CD4-positive, alpha-beta T cell treated with Interleukin-4 for 1 hour (primary cell): ENCODE data around the gene LAMA2.
"Not testable (repeated sequence)": the region's sequence is repeated elsewhere in the genome, so short reads cannot be mapped to it uniquely, and the experiment has no call there.

ENCODE experiments used
- DNase-seq, 2 donors: peaks; one replicate each; pipeline ENCODE4 v3.0.0-alpha.2; 2020 to 2022

Gene LAMA2

DNA sequence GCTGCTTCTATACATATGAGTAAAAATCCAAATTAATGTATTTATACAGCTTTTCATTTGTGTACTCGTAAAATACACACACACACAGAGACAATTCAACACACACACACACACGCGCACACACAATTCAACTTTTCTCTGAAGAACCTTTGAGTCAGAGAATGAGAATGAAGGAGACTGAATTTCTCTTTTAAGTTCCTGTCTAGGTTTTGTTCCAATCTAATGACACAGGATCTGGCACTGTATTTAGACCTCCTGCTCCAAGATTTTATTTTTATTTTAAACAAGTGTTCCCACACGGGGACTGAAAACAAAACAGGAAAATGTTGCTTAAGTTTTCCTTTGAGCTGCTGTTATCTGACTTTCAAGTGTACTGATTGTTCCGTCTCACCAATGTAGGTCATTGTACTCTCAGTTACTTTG, 250.8 kb downstream of the LAMA2 start:
- DNase-seq, result no peak

DNA sequence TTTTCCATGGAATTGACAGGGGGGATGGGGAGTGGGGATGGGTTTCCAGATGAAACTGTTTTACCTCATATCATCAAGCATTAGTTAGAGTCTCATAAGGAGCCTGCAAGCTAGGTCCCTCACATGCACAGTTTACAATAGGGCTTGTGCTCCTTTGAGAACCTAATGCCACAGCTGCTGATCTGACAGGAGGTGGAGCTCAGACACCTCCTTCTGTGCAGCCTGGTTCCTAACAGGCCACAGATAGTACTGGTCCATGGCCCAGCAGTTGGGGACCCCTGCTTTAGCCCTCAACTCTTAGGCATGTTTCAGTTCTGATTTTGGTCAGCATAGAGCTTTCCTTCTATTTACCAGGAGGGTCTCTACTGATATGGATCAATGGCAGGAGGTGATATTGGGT, 251.6 kb downstream of the LAMA2 start:
- DNase-seq, result no peak

DNA sequence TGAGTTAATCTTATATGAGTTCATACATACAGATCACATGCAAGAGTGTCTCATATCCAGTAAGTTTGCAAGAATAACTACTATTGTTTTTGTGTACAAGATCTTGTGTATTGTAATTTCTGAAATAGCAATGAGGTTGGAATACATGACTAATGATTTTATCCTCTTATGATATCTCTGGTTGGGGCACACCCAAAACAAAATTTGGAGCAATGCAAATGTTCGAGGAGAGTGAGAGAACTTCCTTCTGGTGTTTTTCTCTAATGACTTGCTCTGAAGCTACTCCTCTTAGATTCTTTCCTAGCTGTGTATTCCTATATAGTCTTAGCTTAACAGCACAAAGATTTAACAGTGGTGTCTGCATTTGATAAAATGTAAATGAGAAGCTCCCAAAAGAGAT, 252.5 kb downstream of the LAMA2 start:
- DNase-seq, result no peak

DNA sequence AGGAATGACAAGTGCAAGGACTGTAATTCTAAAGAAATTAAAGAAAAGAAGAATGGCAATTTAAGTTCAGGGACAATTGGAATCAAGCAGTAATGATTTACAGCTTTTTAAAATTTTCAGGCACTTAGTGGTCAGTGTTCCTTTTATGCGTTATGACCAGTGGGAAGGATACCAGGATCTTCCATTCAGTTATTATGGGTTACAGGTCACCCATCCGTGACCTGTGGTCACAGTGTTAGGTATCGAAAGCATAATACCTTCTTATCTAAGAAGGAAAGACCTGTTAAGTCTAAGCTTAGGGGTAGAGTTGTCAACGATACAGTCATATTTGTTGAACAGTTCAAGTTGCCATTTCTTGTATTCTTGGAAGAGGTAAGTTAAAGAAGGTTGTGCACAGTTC, 253.8 kb downstream of the LAMA2 start:
- DNase-seq, result no peak

DNA sequence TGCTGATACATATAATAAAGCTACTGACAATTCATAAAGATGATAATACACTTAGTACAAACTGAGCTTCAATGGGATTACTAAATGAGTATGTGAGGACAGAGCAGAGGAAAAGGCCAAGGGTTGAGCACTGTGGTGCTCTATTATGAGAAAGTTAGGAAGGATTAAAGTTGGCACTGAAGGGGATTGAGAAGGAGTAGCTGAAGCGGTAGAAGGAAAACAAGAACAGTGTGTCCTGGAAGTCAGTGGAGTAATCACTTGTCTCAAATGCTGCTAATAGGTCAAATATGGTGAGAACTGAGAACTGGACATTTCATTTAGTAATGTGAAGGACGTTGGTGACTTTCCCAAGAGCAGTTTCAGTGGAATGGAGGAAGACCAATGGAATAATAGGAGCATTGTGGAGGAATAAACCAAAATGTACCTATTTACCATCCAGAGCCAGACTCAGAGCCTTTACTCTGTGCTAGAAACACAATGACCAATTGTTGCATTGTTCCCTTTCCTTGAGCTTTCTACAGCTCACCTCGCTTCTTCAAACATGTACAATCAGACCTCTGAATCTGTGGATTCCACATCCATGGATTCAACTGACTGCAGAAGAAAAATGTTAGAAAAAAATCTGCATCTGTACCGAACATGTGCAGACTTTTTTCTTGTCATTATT, 255.9 kb downstream of the LAMA2 start:
- no peak for DNase-seq

DNA sequence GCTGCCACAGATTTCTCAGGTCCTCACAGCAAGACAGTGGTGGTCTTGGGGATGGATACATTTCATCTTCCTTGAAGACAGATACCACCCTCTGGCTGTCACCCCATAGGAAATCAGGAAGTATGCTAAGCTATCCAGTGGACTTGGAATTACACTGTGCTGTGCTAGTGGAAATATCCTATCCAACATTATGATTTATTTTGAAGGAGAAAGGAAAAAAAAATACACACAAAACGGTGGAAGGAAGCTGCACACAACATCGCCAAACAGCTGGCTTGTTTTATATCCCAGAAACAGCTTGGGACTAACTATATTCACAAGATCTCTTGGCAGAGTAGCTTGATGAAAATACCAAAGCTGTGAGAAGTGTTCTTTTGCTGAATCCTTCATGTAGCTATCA, 257.6 kb downstream of the LAMA2 start:
- no peak for DNase-seq

DNA sequence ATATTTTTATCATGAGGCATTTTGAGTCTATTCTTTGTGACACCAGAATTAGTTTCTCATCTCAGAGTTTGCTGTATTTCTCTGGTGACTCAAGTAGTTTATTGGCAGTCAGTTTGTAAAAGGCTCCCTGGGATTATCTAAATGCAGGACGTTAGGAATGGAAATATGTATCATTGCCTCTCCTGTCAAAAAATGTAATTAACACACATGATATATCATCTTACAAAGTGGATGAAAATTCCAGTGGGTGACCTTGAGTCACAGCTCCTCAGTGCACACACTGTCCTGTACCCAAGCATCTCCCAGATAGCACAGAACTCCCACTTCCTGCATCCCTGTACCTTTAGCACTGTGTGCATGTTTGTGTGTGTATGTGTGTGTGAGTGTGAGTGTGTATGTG, 258.6 kb downstream of the LAMA2 start:
- no peak for DNase-seq

DNA sequence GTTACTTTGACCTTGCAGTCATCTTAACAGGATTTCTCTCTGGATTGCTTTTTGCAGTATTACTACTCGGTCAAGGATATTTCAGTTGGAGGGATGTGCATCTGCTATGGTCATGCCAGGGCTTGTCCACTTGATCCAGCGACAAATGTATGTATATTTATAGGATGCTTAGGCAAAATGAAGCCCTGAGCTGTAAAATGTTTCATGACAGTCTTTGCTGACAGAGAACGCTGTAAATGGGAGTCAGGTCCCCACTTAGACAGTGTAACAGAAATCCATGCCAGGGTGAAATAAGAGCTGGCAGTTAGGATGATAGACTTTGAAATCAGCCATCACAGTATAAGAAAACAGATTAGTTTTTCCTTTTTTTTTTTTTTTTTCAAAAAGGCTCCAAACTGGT, 264.0 kb downstream of the LAMA2 start:
- DNase-seq, result no peak

DNA sequence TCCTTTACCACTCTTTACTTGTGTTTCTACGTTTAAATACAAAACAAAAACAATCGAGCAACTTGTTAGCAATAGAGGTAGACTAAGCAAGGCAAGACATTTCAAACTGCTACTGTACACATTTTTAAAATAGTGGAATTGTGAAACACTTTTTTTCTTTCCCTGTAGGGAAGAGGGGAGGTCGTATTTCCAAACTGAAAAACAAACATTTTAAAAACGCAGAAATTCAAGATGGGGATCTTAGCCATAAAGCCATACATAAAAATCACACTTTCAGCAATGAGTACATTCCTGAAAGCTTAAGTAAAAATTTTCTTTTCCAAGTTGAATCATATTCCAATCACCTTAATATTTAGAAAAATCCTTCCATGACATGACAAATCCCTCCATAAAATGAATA, 267.6 kb downstream of the LAMA2 start:
- no peak for DNase-seq

DNA sequence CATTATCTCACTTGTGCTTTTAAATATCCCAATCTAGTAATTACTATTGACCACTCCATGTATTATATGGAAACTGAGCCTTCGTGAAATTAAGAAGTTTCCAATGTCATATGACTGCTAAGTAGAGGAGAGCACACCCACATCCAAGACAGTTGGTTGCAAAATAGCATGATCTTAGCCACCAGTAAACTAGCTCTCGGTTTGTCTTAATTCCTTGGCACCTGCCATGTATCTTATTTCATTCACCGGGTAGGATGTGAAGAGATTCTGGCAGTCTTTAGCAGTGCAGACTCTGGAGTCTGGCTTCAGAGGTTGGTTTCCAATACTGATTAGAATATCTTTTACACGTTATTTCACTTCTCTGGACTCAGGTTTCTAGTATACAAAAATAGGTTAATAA, 270.3 kb downstream of the LAMA2 start:
- DNase-seq, result no peak

DNA sequence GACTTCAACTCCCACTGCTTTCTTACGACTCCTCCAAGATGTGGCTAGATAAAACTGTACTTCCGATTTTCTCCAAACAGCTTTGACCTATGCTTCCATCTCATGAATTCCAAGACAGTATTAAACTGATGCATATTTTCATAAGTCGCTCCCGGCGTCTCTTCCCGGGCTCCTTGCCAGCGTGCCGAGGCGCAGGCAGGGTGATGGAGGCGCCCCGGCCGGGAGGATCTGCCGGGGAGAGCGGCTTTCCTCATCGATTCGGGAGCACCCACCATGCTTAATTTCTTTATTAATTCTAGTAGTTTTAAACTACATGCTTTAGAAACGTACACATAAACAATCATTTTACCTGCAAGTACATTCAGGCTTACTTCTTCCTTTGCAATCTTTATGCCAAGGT, 276.3 kb downstream of the LAMA2 start:
- DNase-seq, result not testable (repeated sequence)

DNA sequence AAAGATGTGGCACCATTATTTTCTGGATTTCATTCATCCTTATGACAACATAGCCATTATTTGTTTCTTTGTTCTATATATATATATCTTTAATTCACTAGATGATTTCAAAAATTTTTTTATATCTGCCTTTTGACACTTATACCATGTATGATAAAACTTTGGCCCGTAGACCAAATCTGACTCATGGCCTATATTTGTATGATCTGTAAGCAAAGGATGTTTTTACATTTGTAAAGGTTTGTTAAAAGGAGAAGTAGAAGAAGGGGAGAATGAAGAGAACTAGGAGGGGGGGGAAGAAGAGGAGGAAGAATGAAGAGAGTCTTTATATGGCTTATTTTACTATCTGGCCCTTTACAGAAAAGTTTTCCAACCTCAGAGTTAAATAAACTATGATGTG, 279.7 kb downstream of the LAMA2 start:
- no peak for DNase-seq

DNA sequence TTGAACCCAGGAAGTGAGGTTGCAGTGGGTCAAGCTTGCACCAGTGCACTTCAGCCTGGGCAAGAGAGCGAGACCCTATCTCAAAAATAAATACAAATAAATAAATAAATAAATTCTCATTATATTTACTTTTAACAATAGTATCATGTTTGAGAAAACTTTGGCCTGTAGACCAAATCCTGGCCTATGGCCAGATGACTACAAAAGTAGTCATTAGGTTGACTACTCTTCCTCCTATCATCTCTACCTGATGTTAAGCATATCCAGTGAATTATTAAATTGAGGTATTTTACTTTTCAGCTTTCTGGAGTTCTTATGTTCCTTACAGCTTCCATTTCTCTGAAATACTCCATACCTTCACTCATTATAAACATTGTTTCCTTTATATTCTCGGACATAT, 280.6 kb downstream of the LAMA2 start:
- no peak for DNase-seq

DNA sequence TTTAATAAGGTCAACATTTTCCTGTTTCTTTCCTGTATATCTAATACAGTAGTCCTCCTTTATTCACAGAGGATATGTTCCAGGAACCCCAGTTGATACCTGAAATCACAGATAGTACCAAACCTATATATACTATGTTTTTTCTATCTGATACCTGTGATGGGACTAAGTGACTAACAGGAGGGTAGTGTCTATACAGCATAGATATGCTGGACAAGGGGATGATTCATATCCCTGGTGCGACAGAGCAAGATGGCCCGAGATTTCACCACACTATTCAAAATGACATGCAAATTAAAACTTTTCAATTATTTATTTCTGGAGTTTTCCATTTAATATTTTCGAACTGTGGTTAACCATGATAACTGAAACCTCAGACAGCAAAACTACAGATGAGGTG, 281.1 kb downstream of the LAMA2 start:
- no peak for DNase-seq

DNA sequence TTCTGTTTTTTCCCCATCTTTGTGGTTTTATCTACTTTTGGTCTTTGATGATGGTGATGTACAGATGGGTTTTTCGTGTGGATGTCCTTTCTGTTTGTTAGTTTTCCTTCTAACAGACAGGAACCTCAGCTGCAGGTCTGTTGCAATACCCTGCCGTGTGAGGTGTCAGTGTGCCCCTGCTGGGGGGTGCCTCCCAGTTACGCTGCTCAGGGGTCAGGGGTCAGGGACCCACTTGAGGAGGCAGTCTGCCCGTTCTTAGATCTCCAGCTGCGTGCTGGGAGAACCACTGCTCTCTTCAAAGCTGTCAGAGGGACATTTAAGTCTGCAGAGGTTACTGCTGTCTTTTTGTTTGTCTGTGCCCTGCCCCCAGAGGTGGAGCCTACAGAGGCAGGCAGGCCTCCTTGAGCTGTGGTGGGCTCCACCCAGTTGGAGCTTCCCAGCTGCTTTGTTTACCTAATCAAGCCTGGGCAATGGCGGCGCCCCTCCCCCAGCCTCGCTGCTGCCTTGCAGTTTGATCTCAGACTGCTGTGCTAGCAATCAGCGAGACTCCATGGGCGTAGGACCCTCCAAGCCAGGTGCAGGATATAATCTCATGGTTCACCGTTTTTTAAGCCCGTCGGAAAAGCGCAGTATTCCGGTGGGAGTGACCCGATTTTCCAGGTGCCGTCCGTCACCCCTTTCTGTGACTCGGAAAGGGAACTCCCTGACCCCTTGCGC, 289.5 kb downstream of the LAMA2 start:
- DNase-seq, result not testable (repeated sequence)

DNA sequence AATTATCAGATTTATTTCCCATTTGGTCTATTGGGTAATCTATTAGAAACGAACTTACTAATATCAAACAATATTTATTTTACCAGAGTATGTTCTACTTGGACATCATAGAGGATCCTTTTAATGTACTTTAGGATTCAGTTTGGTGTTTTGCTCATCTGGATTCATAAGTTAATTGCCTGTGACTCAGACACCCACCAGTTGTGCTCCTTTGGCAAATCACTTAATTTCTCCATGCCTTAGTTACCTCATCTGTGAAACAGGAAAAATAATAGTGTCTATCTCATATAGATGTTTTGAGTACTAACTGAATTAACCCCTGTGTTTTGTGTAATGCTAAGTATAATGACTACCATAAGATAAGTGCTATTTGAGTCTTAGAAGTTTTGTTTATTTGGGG, 292.1 kb downstream of the LAMA2 start:
- no peak for DNase-seq

DNA sequence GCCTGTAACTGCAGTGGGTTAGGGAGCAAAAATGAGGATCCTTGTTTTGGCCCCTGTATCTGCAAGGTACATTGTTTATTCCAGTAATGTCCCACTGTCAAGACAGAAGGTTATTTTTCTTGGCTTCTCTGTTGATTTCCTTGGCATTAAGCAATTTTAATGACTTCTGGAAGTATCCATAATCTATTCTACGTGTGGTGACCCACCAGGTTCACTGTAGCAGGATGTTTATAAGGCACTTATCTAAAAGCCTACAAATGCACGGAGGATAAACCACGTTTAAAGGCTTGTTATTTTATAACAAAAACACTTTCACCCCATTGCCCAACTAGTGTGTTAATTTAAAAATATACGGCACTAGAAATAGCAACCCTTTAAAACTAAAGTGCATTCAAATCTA, 294.9 kb downstream of the LAMA2 start:
- no peak for DNase-seq

DNA sequence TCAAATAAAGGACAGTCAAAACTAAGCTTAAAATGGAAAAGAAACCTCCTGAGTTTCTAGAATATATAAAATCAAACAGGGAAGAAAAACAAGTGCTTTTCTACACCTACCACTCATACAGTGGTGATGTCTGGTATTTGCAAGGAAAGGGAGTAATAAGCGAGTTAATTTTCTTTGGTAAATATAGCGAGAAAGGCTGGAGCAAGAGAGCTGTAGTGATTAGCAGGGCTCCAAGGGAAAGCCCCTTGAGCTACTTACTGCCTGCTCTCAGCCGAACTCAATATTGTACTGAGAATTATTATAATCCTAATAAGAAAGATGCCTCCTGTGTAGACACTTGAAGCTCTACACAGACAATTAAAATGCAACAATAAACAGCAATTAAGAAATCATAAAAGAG, 296.3 kb downstream of the LAMA2 start:
- no peak for DNase-seq

DNA sequence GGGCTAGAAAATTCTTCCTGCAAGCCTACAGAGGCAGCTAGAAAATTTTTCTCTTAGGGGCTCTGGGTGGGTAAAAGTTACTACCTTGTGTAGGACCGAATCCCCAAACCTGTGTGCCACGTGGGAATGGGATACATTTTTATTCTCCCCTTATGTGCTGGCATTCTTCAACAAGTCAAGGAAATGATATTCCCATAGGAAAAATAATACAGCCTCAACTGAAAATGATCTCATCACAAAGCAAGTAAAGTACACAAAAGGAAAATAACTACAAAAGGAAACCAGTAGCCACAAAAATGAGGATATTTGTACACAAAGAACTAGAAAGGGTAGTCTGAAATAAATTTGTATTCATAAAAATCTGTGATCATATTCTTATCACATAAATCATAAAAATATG, 298.1 kb downstream of the LAMA2 start:
- no peak for DNase-seq

DNA sequence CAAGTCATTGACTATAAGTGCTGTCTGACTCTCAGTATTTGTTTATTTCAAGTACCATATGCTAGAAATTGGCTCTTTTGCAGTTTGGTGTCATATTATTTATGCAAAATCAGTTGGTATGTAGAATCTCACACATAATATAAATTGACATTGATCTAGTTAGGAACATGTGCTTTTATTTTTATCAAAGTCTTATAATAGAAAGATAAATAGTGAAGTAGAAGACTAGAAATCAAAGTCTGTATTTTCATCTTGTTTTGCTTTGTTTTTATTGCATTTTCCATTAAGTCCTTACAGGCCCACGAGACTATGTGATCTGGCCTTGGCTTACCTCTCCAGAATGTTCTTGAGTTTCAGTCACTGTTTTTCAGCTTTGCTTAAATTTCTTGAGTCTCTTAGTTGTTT, 300.3 kb downstream of the LAMA2 start:
- no peak for DNase-seq

DNA sequence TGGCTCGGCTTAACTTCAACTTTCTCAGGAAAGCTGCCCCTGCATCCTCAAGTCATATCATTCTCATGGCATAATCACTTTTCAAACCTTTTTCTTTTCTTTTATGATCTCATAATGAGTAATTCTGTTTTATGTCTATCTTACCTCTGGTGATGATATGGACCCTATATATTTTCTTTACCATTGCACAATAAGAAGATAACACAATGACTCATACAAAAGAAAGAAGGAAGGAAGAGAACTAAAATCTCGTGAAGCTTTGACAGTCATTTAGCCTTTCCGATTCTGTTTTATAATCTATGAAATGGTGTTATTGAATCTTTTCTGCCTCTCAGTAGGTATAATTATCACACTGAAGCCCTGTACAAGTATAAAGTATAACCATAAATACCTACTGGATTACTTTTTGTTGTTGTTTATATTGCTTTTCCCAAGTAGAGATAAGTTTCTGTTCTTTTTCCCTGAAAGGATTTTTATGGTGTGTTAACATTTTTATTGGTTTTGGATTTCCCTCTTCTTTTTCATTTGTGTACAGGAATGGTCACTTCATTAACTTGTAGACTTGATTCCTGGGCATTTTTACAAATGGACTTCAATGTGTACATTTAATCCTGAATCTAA, 300.9 kb downstream of the LAMA2 start:
- no peak for DNase-seq

DNA sequence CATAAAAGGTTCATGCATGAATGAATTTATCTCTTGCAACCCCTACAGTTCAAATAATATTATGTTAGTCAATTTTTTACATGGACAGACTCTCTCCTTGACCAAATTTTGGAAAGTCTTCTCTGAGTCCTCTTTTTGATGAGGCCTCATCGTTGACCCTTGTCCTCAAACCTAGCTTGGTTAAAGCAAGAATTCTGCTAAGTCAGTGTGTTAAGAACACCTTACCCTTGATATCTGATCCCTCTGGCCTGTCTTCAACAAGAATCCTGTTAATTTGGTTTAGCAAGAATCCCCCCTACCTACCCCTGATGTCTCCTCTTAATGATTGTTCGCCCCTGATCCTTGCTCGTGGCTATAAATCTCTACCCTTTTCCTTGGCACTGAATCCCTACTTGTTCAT, 301.4 kb downstream of the LAMA2 start:
- DNase-seq, result no peak

DNA sequence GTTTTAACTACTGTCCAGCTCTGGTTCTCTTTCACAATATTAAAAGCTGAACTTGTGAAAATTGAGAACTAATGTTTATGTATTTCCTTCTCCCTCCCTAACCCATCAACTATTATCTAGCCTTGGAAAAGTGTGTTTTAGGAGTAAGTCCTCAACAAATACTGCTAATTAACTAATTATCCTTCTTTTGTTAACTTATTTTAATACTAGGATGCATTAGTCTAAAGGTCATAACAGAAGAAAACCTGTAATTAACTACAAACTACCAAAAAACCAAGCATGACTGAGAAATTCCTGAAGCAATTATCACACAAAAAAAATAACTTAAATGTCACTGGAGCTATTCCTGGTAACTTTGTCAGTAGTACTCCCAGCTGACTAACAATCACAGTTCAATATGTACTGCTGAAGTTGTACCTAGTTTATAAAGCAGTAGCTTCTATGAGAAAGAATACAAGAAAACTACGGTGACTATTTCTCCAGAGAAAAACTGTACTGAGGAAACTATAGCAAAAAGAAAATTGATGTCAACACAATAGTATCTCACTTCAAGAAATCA, 301.9 kb downstream of the LAMA2 start:
- DNase-seq, result no peak

DNA sequence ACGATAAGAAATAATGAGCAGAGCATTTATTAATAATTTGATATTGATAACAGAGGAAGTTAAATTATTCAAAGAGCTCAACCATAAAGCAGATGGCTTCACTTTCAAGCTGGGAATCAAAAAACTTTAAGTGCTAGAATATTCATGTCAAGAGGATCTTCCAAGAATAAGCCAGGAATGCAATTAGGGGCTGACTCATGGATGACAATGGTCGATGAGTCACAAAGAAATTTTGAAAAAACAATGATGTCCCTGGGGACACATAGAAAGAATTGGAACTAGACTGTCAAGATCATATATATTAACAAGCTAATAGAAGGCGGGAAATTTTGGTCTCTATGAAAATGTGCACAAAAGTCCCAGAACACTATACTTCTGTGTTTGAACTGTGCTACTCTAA, 304.1 kb downstream of the LAMA2 start:
- DNase-seq, result no peak
